ENCODE results near the gene C1QTNF1. TPM values are rescaled to one million over a fixed set of nuclear protein-coding genes. Genes with fewer than 3 reads are reported as not detected.

Gene C1QTNF1
- total RNA-seq, 4 donors from 2014 or later: 15.7 to 38.1 (median 23.5) TPM

- 78% methylated on average over 30 of the region's 30 CpGs for WGBS
- H3K4me1 ChIP-seq: peaks cover 25% of the 10 kb centered on the region
- TF ChIP-seq CTCF (IDR thresholded peaks at IDR 0.05): no peak
- TF ChIP-seq POLR2AphosphoS5 (IDR thresholded peaks at IDR 0.05): no peak
- TF ChIP-seq EP300 (IDR thresholded peaks at IDR 0.05): no peak
- no peak for TF ChIP-seq POLR2A (IDR thresholded peaks at IDR 0.05)
- no peak overlapping the region for H3K4me3 ChIP-seq
- H3K36me3 ChIP-seq: no peaks in the 10 kb centered on the region
- H3K27me3 ChIP-seq: no peaks in the 10 kb centered on the region
- peak overlapping the region; percentile 49 for H3K27ac ChIP-seq
- no peaks in the 10 kb centered on the region for H3K9me3 ChIP-seq
- DNase-seq (ENCODE audit: low spot score in 2 of 2): no peak
These were observed 23.4 kb downstream of the C1QTNF1 start for GRCh38 chr17:79047291-79047920.

DNA sequence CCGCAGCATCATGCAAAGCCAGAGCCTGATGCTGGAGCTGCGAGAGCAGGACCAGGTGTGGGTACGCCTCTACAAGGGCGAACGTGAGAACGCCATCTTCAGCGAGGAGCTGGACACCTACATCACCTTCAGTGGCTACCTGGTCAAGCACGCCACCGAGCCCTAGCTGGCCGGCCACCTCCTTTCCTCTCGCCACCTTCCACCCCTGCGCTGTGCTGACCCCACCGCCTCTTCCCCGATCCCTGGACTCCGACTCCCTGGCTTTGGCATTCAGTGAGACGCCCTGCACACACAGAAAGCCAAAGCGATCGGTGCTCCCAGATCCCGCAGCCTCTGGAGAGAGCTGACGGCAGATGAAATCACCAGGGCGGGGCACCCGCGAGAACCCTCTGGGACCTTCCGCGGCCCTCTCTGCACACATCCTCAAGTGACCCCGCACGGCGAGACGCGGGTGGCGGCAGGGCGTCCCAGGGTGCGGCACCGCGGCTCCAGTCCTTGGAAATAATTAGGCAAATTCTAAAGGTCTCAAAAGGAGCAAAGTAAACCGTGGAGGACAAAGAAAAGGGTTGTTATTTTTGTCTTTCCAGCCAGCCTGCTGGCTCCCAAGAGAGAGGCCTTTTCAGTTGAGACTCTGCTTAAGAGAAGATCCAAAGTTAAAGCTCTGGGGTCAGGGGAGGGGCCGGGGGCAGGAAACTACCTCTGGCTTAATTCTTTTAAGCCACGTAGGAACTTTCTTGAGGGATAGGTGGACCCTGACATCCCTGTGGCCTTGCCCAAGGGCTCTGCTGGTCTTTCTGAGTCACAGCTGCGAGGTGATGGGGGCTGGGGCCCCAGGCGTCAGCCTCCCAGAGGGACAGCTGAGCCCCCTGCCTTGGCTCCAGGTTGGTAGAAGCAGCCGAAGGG, 24.2 kb downstream of the C1QTNF1 start:
- Histone ChIP-seq H3K4me1 (peaks cover 23% of the 10 kb centered on the region), H3K4me3 (no peak overlapping the region), H3K36me3 (no peaks in the 10 kb centered on the region), H3K9me3 (no peaks in the 10 kb centered on the region), H3K27me3 (no peaks in the 10 kb centered on the region), H3K27ac (peak overlapping the region; percentile 49)
- DNase-seq (ENCODE audit: low spot score in 2 of 2): no peak
- 85% methylated on average over 24 of the region's 41 CpGs for WGBS
- TF ChIP-seq POLR2A (IDR thresholded peaks at IDR 0.05) (no peak), CTCF (IDR thresholded peaks at IDR 0.05) (no peak), EP300 (IDR thresholded peaks at IDR 0.05) (no peak), POLR2AphosphoS5 (IDR thresholded peaks at IDR 0.05) (no peak)

GRCh38 chr17:79048826-79049755, 25.1 kb downstream of the C1QTNF1 start:
- H3K9me3 ChIP-seq: no peaks in the 10 kb centered on the region
- 86% methylated on average over 20 of the region's 21 CpGs for WGBS
- peak overlapping the region; percentile 7 for H3K27ac ChIP-seq
- no peak overlapping the region for H3K4me3 ChIP-seq
- no peaks in the 10 kb centered on the region for H3K36me3 ChIP-seq
- peaks cover 23% of the 10 kb centered on the region for H3K4me1 ChIP-seq
- TF ChIP-seq POLR2A (IDR thresholded peaks at IDR 0.05) (no peak), CTCF (IDR thresholded peaks at IDR 0.05) (no peak), EP300 (IDR thresholded peaks at IDR 0.05) (no peak), POLR2AphosphoS5 (IDR thresholded peaks at IDR 0.05) (no peak)
- no peak for DNase-seq (ENCODE audit: low spot score in 2 of 2)
- no peaks in the 10 kb centered on the region for H3K27me3 ChIP-seq

DNA sequence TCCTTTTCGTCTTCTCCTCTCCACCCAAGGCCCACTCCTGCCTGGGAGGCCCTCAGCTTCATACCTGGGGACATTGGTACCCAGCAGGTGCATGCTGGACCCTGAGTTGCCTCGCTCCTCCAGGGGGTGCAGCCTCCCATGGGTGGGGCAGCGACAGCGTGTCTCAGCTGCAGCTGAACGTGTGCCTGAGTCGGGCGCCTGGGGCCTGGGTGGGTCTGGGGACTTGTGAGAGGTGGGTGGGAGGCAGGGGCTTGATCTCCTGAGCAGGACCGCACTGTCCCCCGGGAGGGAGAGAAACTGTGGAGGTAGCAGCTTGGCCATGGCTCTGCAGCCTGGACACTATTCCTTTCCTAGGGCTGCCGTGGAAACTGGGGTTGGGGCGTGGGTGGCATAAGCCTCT, 25.9 kb downstream of the C1QTNF1 start:
- no peak for DNase-seq (ENCODE audit: low spot score in 2 of 2)
- H3K9me3 ChIP-seq: no peaks in the 10 kb centered on the region
- TF ChIP-seq POLR2A (IDR thresholded peaks at IDR 0.05) (no peak), POLR2AphosphoS5 (IDR thresholded peaks at IDR 0.05) (no peak), EP300 (IDR thresholded peaks at IDR 0.05) (no peak), CTCF (IDR thresholded peaks at IDR 0.05) (no peak)

More for the DNA sequence above, 25.9 kb downstream of the C1QTNF1 start:
- Histone ChIP-seq H3K27ac (no peak overlapping the region), H3K4me1 (peaks cover 23% of the 10 kb centered on the region), H3K4me3 (no peak overlapping the region), H3K27me3 (no peaks in the 10 kb centered on the region), H3K36me3 (no peaks in the 10 kb centered on the region)
- WGBS: 87% methylated on average over 6 of the region's 11 CpGs

Measured in suprapubic skin (tissue), 4 donors.